Subcutaneous abdominal adipose tissue (tissue), 5 donors: ENCODE results near the gene UBASH3B.

ENCODE experiments used
- H3K27ac ChIP-seq: one replicate; pipeline ENCODE4 v1.7.0; 2013; ENCODE audit warnings: low read depth, mild to moderate bottlenecking, inconsistent platforms, low read length, moderate library complexity
- H3K27me3 ChIP-seq, 5 donors: one replicate each; pipeline ENCODE4 v1.7.0; 2013; ENCODE audit warnings: low read length in 5 of 5, inconsistent platforms in 1 of 5; ENCODE audit not compliant: control insufficient read depth in 5 of 5, insufficient read depth in 4 of 5
- H3K36me3 ChIP-seq, 5 donors: one replicate each; pipeline ENCODE4 v1.7.0; 2013; ENCODE audit warnings: low read length in 5 of 5; ENCODE audit not compliant: control insufficient read depth in 5 of 5, insufficient read depth in 5 of 5
- H3K4me1 ChIP-seq, 5 donors: one replicate each; pipeline ENCODE4 v1.7.0; 2013; ENCODE audit warnings: low read length in 5 of 5, mild to moderate bottlenecking in 3 of 5, moderate library complexity in 1 of 5; ENCODE audit not compliant: control insufficient read depth in 5 of 5, insufficient read depth in 5 of 5
- H3K4me3 ChIP-seq, 5 donors: one replicate each; pipeline ENCODE4 v1.7.0; 2013; ENCODE audit warnings: low read length in 5 of 5, low read depth in 1 of 5
- H3K9ac ChIP-seq, 5 donors: one replicate each; pipeline ENCODE4 v1.7.0; 2013; ENCODE audit warnings: low read length in 5 of 5, mild to moderate bottlenecking in 4 of 5, moderate library complexity in 3 of 5
- H3K9me3 ChIP-seq, 5 donors: one replicate each; pipeline ENCODE4 v1.7.0; 2013; ENCODE audit warnings: low read length in 5 of 5; ENCODE audit not compliant: control insufficient read depth in 5 of 5
- donor health status: healthy.
- donor health status: healthy.
- donor health status: healthy.
- donor health status: healthy.
- donor health status: healthy.

The UBASH3B gene

GRCh38 chr11:122758339-122758738 lies 102.8 kb downstream of the UBASH3B start:
- H3K27ac ChIP-seq, result no peak overlapping the region
- H3K36me3 ChIP-seq, result no peaks in the 10 kb centered on the region
- H3K27me3 ChIP-seq, result no peaks in the 10 kb centered on the region

GRCh38 chr11:122758974-122759373 lies 103.5 kb downstream of the UBASH3B start:
- Histone ChIP-seq H3K9me3 (no peaks in the 10 kb centered on the region), H3K27me3 (no peaks in the 10 kb centered on the region), H3K36me3 (no peaks in the 10 kb centered on the region), H3K27ac (no peak overlapping the region), H3K9ac (no peak overlapping the region), H3K4me3 (no peak overlapping the region), H3K4me1 (peaks cover 0 to 8% (median 0%) of the 10 kb centered on the region in 5 donors)

More at GRCh38 chr11:122758339-122758738, 102.8 kb downstream of the UBASH3B start:
- no peaks in the 10 kb centered on the region for H3K9me3 ChIP-seq
- no peak overlapping the region for H3K4me3 ChIP-seq
- H3K9ac ChIP-seq, result no peak overlapping the region
- H3K4me1 ChIP-seq, result peaks cover 0 to 8% (median 0%) of the 10 kb centered on the region in 5 donors

- no peaks in the 10 kb centered on the region for H3K9me3 ChIP-seq
- no peaks in the 10 kb centered on the region for H3K36me3 ChIP-seq
- H3K27ac ChIP-seq, result no peak overlapping the region
- no peak overlapping the region for H3K4me3 ChIP-seq
- H3K9ac ChIP-seq, result no peak overlapping the region
- H3K27me3 ChIP-seq, result no peaks in the 10 kb centered on the region
- H3K4me1 ChIP-seq, result peaks cover 0 to 8% (median 0%) of the 10 kb centered on the region in 5 donors
Observed at GRCh38 chr11:122763108-122763507, 107.6 kb downstream of the UBASH3B start.

- H3K9ac ChIP-seq, result no peak overlapping the region
- H3K36me3 ChIP-seq, result no peaks in the 10 kb centered on the region
- H3K4me3 ChIP-seq, result no peak overlapping the region
Observed at GRCh38 chr11:122764371-122765090, 109.0 kb downstream of the UBASH3B start.

GRCh38 chr11:122765487-122766131 lies 110.1 kb downstream of the UBASH3B start:
- Histone ChIP-seq H3K4me3 (no peak overlapping the region), H3K4me1 (peaks cover 0 to 5% (median 0%) of the 10 kb centered on the region in 5 donors), H3K9me3 (no peaks in the 10 kb centered on the region), H3K36me3 (no peaks in the 10 kb centered on the region), H3K9ac (no peak overlapping the region), H3K27me3 (no peaks in the 10 kb centered on the region), H3K27ac (no peak overlapping the region)

More at GRCh38 chr11:122764371-122765090, 109.0 kb downstream of the UBASH3B start:
- H3K27me3 ChIP-seq, result no peaks in the 10 kb centered on the region
- no peaks in the 10 kb centered on the region for H3K9me3 ChIP-seq
- H3K4me1 ChIP-seq, result peaks cover 0 to 5% (median 0%) of the 10 kb centered on the region in 5 donors
- no peak overlapping the region for H3K27ac ChIP-seq

- no peak overlapping the region for H3K9ac ChIP-seq
- H3K4me1 ChIP-seq, result peaks cover 0 to 19% (median 4%) of the 10 kb centered on the region in 5 donors
- no peak overlapping the region for H3K27ac ChIP-seq
- no peaks in the 10 kb centered on the region for H3K27me3 ChIP-seq
- H3K36me3 ChIP-seq, result no peaks in the 10 kb centered on the region
- no peak overlapping the region for H3K4me3 ChIP-seq
- no peaks in the 10 kb centered on the region for H3K9me3 ChIP-seq
Observed at GRCh38 chr11:122769126-122769780, 113.7 kb downstream of the UBASH3B start.

- Histone ChIP-seq H3K9ac (no peak overlapping the region), H3K27me3 (no peaks in the 10 kb centered on the region), H3K4me3 (peak overlapping the region in 1 of 5 donors; percentile 41), H3K4me1 (peaks cover 0 to 48% (median 15%) of the 10 kb centered on the region in 5 donors), H3K36me3 (no peaks in the 10 kb centered on the region), H3K9me3 (no peaks in the 10 kb centered on the region), H3K27ac (no peak overlapping the region)
Observed at GRCh38 chr11:122772945-122773344, 117.4 kb downstream of the UBASH3B start.

- no peak overlapping the region for H3K9ac ChIP-seq
- peaks cover 0 to 49% (median 16%) of the 10 kb centered on the region in 5 donors for H3K4me1 ChIP-seq
- H3K36me3 ChIP-seq, result no peaks in the 10 kb centered on the region
- no peaks in the 10 kb centered on the region for H3K27me3 ChIP-seq
- H3K27ac ChIP-seq, result no peak overlapping the region
- peak overlapping the region in 2 of 5 donors; percentile 3 to 21 for H3K4me3 ChIP-seq
- H3K9me3 ChIP-seq, result no peaks in the 10 kb centered on the region
Observed at GRCh38 chr11:122773781-122774266, 118.3 kb downstream of the UBASH3B start.

- H3K9ac ChIP-seq, result no peak overlapping the region
- no peak overlapping the region for H3K4me3 ChIP-seq
- no peaks in the 10 kb centered on the region for H3K9me3 ChIP-seq
- no peaks in the 10 kb centered on the region for H3K36me3 ChIP-seq
- H3K4me1 ChIP-seq, result peaks cover 0 to 69% (median 34%) of the 10 kb centered on the region in 5 donors
- H3K27ac ChIP-seq, result no peak overlapping the region
- no peaks in the 10 kb centered on the region for H3K27me3 ChIP-seq
Observed at GRCh38 chr11:122775675-122776271, 120.3 kb downstream of the UBASH3B start.
